CD4-positive, alpha-beta T cell treated with Interleukin-15 for 1 hour (primary cell): ENCODE measurements around the gene TH.
A peak's percentile ranks its signal among the peaks of the same experiment; 100 is the strongest.

Experiments
- DNase-seq: peaks from one replicate; pipeline ENCODE4 v3.0.0-alpha.2; 2020

TH gene

GRCh38 chr11:2171591-2172003, at the start of gene TH:
TSS of gene TH (minus strand) at chr11:2171815. CDS start at chr11:2171786, 29 bp downstream.
- DNase-seq = no peak

GRCh38 chr11:2221024-2221423, 49.4 kb upstream of the TH start:
- no peak for DNase-seq

- no peak for DNase-seq
Observed at GRCh38 chr11:2220173-2220771, 48.7 kb upstream of the TH start.

- no peak for DNase-seq
Observed at GRCh38 chr11:2219318-2220017, 47.9 kb upstream of the TH start.

GRCh38 chr11:2218031-2218633, 46.5 kb upstream of the TH start:
- no peak for DNase-seq

- no peak for DNase-seq
Observed at GRCh38 chr11:2217211-2218030, 45.8 kb upstream of the TH start.

- no peak for DNase-seq
Observed at GRCh38 chr11:2216400-2217064, 44.9 kb upstream of the TH start.

GRCh38 chr11:2215561-2216399, 44.2 kb upstream of the TH start:
- DNase-seq = no peak

- DNase-seq = no peak
Observed at GRCh38 chr11:2215230-2215560, 43.6 kb upstream of the TH start.

- DNase-seq = no peak
Observed at GRCh38 chr11:2214527-2215229, 43.1 kb upstream of the TH start.

- DNase-seq = no peak
Observed at GRCh38 chr11:2213890-2214526, 42.4 kb upstream of the TH start.

- no peak for DNase-seq
Observed at GRCh38 chr11:2213384-2213842, 41.8 kb upstream of the TH start.

GRCh38 chr11:2212411-2213251, 41.0 kb upstream of the TH start:
- DNase-seq = no peak

GRCh38 chr11:2211113-2211971, 39.7 kb upstream of the TH start:
- DNase-seq = peak; percentile 11

GRCh38 chr11:2210366-2211112, 38.9 kb upstream of the TH start:
- peak; percentile 13 for DNase-seq

GRCh38 chr11:2209900-2210321, 38.3 kb upstream of the TH start:
- DNase-seq = peak; percentile 11

GRCh38 chr11:2209370-2209801, 37.8 kb upstream of the TH start:
- peak; percentile 16 for DNase-seq
